ENCODE results near the gene OSBPL10.

The OSBPL10 gene

GRCh38 chr3:31629054-31629453, 352.0 kb downstream of the OSBPL10 start:
- no peak overlapping the region for H3K4me3 ChIP-seq (ENCODE audit: low read length in 2 of 2)
- H3K36me3 ChIP-seq (ENCODE audit: control insufficient read depth in 2 of 2, insufficient read depth in 2 of 2, low read length in 2 of 2) = peaks cover 15 to 42% of the 10 kb centered on the region in 2 donors
- no peaks in the 10 kb centered on the region for H3K9me3 ChIP-seq (ENCODE audit: control insufficient read depth in 2 of 2, low read length in 2 of 2)
- H3K27ac ChIP-seq (ENCODE audit: low read depth in 2 of 2, low read length in 2 of 2) = no peak overlapping the region
- no peak overlapping the region for H3K9ac ChIP-seq (ENCODE audit: low read depth in 1 of 2, low read length in 2 of 2)
- H3K27me3 ChIP-seq (ENCODE audit: control insufficient read depth in 2 of 2, insufficient read depth in 2 of 2, low read length in 2 of 2) = no peaks in the 10 kb centered on the region
- no peaks in the 10 kb centered on the region for H3K4me1 ChIP-seq (ENCODE audit: control insufficient read depth in 2 of 2, insufficient read depth in 2 of 2, low read length in 2 of 2)

- H3K27ac ChIP-seq (ENCODE audit: low read depth in 2 of 2, low read length in 2 of 2) = no peak overlapping the region
- H3K9me3 ChIP-seq (ENCODE audit: control insufficient read depth in 2 of 2, low read length in 2 of 2) = no peaks in the 10 kb centered on the region
- H3K36me3 ChIP-seq (ENCODE audit: control insufficient read depth in 2 of 2, insufficient read depth in 2 of 2, low read length in 2 of 2) = peaks cover 32 to 33% of the 10 kb centered on the region in 2 donors
- H3K4me1 ChIP-seq (ENCODE audit: control insufficient read depth in 2 of 2, insufficient read depth in 2 of 2, low read length in 2 of 2) = no peaks in the 10 kb centered on the region
- H3K4me3 ChIP-seq (ENCODE audit: low read length in 2 of 2) = no peak overlapping the region
- H3K9ac ChIP-seq (ENCODE audit: low read depth in 1 of 2, low read length in 2 of 2) = no peak overlapping the region
- H3K27me3 ChIP-seq (ENCODE audit: control insufficient read depth in 2 of 2, insufficient read depth in 2 of 2, low read length in 2 of 2) = no peaks in the 10 kb centered on the region
Measured at GRCh38 chr3:31625358-31625757, 355.7 kb downstream of the OSBPL10 start.

- Histone ChIP-seq H3K27ac (ENCODE audit: low read depth in 2 of 2, low read length in 2 of 2) (no peak overlapping the region), H3K9ac (ENCODE audit: low read depth in 1 of 2, low read length in 2 of 2) (no peak overlapping the region), H3K27me3 (ENCODE audit: control insufficient read depth in 2 of 2, insufficient read depth in 2 of 2, low read length in 2 of 2) (no peaks in the 10 kb centered on the region), H3K9me3 (ENCODE audit: control insufficient read depth in 2 of 2, low read length in 2 of 2) (no peaks in the 10 kb centered on the region), H3K4me3 (ENCODE audit: low read length in 2 of 2) (no peak overlapping the region), H3K4me1 (ENCODE audit: control insufficient read depth in 2 of 2, insufficient read depth in 2 of 2, low read length in 2 of 2) (no peaks in the 10 kb centered on the region), H3K36me3 (ENCODE audit: control insufficient read depth in 2 of 2, insufficient read depth in 2 of 2, low read length in 2 of 2) (peaks cover 31 to 34% of the 10 kb centered on the region in 2 donors)
Measured at GRCh38 chr3:31624083-31624709, 356.9 kb downstream of the OSBPL10 start.

- Histone ChIP-seq H3K4me3 (ENCODE audit: low read length in 2 of 2) (no peak overlapping the region), H3K27ac (ENCODE audit: low read depth in 2 of 2, low read length in 2 of 2) (no peak overlapping the region), H3K4me1 (ENCODE audit: control insufficient read depth in 2 of 2, insufficient read depth in 2 of 2, low read length in 2 of 2) (no peaks in the 10 kb centered on the region), H3K27me3 (ENCODE audit: control insufficient read depth in 2 of 2, insufficient read depth in 2 of 2, low read length in 2 of 2) (no peaks in the 10 kb centered on the region), H3K9me3 (ENCODE audit: control insufficient read depth in 2 of 2, low read length in 2 of 2) (no peaks in the 10 kb centered on the region), H3K9ac (ENCODE audit: low read depth in 1 of 2, low read length in 2 of 2) (no peak overlapping the region), H3K36me3 (ENCODE audit: control insufficient read depth in 2 of 2, insufficient read depth in 2 of 2, low read length in 2 of 2) (peaks cover 34% of the 10 kb centered on the region in 2 donors)
Measured at GRCh38 chr3:31622636-31623288, 358.3 kb downstream of the OSBPL10 start.

DNA sequence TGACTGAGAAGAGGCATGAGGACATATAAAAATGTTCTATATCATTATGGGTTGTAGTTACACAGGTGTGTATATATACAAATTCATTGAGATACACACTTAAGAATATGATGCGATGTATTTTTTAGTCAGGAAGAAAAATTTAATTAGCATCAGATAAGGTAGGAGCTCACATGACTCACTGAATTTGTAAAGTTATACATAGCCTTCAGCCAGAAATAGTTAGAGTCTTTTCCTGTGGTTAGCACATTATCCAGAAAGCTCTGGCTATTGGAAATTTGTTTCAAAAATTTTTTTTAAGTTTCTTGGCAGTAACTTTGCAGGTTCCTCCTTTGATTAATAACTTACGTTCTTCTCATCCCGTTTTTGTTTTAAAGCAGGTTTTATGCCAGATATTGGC, 359.7 kb downstream of the OSBPL10 start:
- Histone ChIP-seq H3K36me3 (ENCODE audit: control insufficient read depth in 2 of 2, insufficient read depth in 2 of 2, low read length in 2 of 2) (peaks cover 23 to 24% of the 10 kb centered on the region in 2 donors), H3K4me3 (ENCODE audit: low read length in 2 of 2) (no peak overlapping the region), H3K9me3 (ENCODE audit: control insufficient read depth in 2 of 2, low read length in 2 of 2) (no peaks in the 10 kb centered on the region), H3K4me1 (ENCODE audit: control insufficient read depth in 2 of 2, insufficient read depth in 2 of 2, low read length in 2 of 2) (no peaks in the 10 kb centered on the region), H3K27ac (ENCODE audit: low read depth in 2 of 2, low read length in 2 of 2) (no peak overlapping the region), H3K27me3 (ENCODE audit: control insufficient read depth in 2 of 2, insufficient read depth in 2 of 2, low read length in 2 of 2) (no peaks in the 10 kb centered on the region), H3K9ac (ENCODE audit: low read depth in 1 of 2, low read length in 2 of 2) (no peak overlapping the region)

DNA sequence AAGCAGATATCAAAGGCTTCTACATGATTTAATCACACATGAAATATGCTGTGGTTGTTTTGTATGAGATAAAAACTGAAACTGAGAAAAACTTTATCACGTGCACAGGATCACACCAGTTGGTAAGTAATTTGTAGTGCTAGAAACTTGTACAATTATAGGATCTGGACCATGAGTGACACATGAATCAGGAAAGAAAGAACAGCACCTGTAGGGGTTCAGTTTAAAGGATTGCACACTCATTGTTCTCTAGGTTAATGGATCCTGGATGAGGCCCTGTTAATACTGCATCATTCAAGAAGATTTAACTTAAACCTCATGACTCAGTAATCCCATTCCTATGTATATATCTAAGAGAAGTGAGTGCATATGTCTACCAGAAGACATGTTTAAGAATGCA, 360.4 kb downstream of the OSBPL10 start:
- peaks cover 18 to 22% of the 10 kb centered on the region in 2 donors for H3K36me3 ChIP-seq (ENCODE audit: control insufficient read depth in 2 of 2, insufficient read depth in 2 of 2, low read length in 2 of 2)
- no peaks in the 10 kb centered on the region for H3K9me3 ChIP-seq (ENCODE audit: control insufficient read depth in 2 of 2, low read length in 2 of 2)
- H3K4me1 ChIP-seq (ENCODE audit: control insufficient read depth in 2 of 2, insufficient read depth in 2 of 2, low read length in 2 of 2) = no peaks in the 10 kb centered on the region
- H3K27ac ChIP-seq (ENCODE audit: low read depth in 2 of 2, low read length in 2 of 2) = no peak overlapping the region
- H3K4me3 ChIP-seq (ENCODE audit: low read length in 2 of 2) = no peak overlapping the region
- H3K9ac ChIP-seq (ENCODE audit: low read depth in 1 of 2, low read length in 2 of 2) = no peak overlapping the region
- no peaks in the 10 kb centered on the region for H3K27me3 ChIP-seq (ENCODE audit: control insufficient read depth in 2 of 2, insufficient read depth in 2 of 2, low read length in 2 of 2)

GRCh38 chr3:31616711-31617110, 364.4 kb downstream of the OSBPL10 start:
- no peaks in the 10 kb centered on the region for H3K9me3 ChIP-seq (ENCODE audit: control insufficient read depth in 2 of 2, low read length in 2 of 2)
- no peaks in the 10 kb centered on the region for H3K27me3 ChIP-seq (ENCODE audit: control insufficient read depth in 2 of 2, insufficient read depth in 2 of 2, low read length in 2 of 2)
- no peak overlapping the region for H3K27ac ChIP-seq (ENCODE audit: low read depth in 2 of 2, low read length in 2 of 2)
- peaks cover 0 to 2% of the 10 kb centered on the region in 2 donors for H3K4me1 ChIP-seq (ENCODE audit: control insufficient read depth in 2 of 2, insufficient read depth in 2 of 2, low read length in 2 of 2)
- no peak overlapping the region for H3K4me3 ChIP-seq (ENCODE audit: low read length in 2 of 2)
- peaks cover 9 to 13% of the 10 kb centered on the region in 2 donors for H3K36me3 ChIP-seq (ENCODE audit: control insufficient read depth in 2 of 2, insufficient read depth in 2 of 2, low read length in 2 of 2)
- no peak overlapping the region for H3K9ac ChIP-seq (ENCODE audit: low read depth in 1 of 2, low read length in 2 of 2)

DNA sequence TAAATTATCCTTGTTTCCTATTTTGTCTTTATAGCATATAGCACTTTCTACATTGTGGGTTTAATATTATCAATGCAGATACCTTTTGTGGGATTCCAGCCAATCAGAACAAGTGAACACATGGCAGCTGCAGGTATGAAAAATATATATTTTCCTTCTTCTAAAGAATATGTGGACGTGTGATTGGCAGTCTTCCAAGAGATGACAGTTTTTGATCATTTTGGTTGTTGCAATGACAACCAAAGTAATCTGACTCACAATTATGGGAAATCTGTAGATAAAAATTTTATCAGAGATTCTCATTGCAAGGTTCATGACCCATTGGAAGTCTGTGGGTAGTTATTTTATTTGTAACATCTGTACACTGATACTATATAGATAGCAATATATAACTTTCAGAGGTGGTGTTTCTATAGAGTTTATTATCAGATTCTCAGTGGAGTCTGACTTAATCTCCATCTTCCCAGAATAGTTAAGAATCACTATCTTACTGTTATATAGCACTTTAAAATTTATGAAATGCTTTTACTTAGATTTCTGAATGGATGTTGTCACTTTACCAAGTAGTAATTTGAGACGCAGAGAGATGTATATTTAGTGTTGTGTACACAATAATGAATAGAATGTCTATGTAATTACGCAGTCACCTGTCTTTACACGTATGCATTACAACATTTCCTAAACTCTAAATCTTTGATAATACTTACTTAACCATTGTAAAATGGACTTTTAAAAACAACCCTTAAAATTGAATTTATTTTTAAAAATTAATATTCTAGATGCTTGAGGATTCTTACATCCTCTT, 365.8 kb downstream of the OSBPL10 start:
- Histone ChIP-seq H3K4me3 (ENCODE audit: low read length in 2 of 2) (no peak overlapping the region), H3K27ac (ENCODE audit: low read depth in 2 of 2, low read length in 2 of 2) (no peak overlapping the region), H3K4me1 (ENCODE audit: control insufficient read depth in 2 of 2, insufficient read depth in 2 of 2, low read length in 2 of 2) (peaks cover 0 to 2% of the 10 kb centered on the region in 2 donors)

DNA sequence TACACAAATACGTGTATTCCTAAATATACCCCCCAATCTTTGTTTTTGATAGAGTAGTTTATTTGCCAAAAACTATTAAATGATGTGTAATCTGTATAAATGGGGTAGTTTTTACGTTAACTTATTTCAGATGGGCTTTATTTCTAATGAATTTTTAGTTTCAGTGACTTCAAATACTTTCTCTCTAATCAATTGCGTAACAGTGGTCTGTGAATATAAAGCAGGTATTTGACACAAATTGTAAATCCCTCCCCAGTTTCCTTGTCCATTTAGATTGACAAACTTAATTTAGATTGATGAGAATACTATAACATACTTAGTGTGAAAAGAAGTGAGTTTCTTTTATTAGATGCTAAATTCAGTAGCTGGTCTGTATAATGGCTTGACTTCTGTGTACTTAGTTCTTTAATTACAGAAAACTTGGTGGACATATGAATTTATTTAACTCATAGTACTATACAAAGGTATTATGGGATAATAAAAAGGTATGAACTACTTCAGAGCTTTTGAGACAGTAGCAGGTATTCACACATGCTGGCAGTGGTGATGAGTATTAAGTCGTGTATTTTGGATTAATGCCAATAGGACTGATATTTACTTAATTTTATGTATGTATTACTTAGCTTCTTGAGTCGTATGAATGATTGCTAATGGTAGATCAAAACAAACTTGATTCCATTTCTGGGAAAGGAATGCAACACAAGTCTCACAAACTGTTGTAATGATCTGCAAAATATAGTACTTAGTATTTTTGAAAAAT, 366.7 kb downstream of the OSBPL10 start:
- Histone ChIP-seq H3K4me3 (ENCODE audit: low read length in 2 of 2) (no peak overlapping the region), H3K36me3 (ENCODE audit: control insufficient read depth in 2 of 2, insufficient read depth in 2 of 2, low read length in 2 of 2) (peaks cover 2 to 4% of the 10 kb centered on the region in 2 donors), H3K27me3 (ENCODE audit: control insufficient read depth in 2 of 2, insufficient read depth in 2 of 2, low read length in 2 of 2) (no peaks in the 10 kb centered on the region)

More for the DNA sequence above, 365.8 kb downstream of the OSBPL10 start:
- Histone ChIP-seq H3K9me3 (ENCODE audit: control insufficient read depth in 2 of 2, low read length in 2 of 2) (no peaks in the 10 kb centered on the region), H3K27me3 (ENCODE audit: control insufficient read depth in 2 of 2, insufficient read depth in 2 of 2, low read length in 2 of 2) (no peaks in the 10 kb centered on the region), H3K36me3 (ENCODE audit: control insufficient read depth in 2 of 2, insufficient read depth in 2 of 2, low read length in 2 of 2) (peaks cover 5% of the 10 kb centered on the region in 2 donors), H3K9ac (ENCODE audit: low read depth in 1 of 2, low read length in 2 of 2) (no peak overlapping the region)

More for the DNA sequence above, 366.7 kb downstream of the OSBPL10 start:
- peaks cover 0 to 2% of the 10 kb centered on the region in 2 donors for H3K4me1 ChIP-seq (ENCODE audit: control insufficient read depth in 2 of 2, insufficient read depth in 2 of 2, low read length in 2 of 2)
- no peak overlapping the region for H3K9ac ChIP-seq (ENCODE audit: low read depth in 1 of 2, low read length in 2 of 2)
- no peak overlapping the region for H3K27ac ChIP-seq (ENCODE audit: low read depth in 2 of 2, low read length in 2 of 2)
- no peaks in the 10 kb centered on the region for H3K9me3 ChIP-seq (ENCODE audit: control insufficient read depth in 2 of 2, low read length in 2 of 2)

Data from mucosa of rectum (tissue), 2 donors.